GM21786 (cell line): ENCODE data around the gene ANAPC4.

Experiments
- ATAC-seq: cut with Tn5 transposase; IDR thresholded peaks from one replicate; pipeline ENCODE4 v1.9.1; 2021; ENCODE audit not compliant: unreplicated experiment

ANAPC4 gene

DNA sequence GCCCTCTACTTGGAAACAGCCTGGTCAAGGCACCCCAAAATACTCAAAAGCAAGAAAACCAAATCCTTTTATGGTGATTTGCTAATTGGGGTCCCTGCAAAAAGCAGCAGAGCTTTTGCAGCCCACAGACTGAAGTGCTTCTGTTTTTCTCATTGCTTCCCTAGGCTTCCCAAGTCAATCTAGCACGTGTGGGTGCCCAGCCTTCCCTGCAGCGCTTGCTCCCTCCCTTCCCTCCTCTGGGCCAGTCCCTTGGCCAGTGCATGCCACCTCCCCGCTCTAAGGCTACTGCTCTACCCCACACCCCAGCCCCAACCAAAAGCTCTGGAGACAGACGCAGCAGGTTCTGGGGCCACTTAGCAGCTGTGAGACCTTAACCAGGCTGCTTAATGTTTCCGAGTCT lies 53.6 kb downstream of the ANAPC4 start:
- ATAC-seq = no peak

DNA sequence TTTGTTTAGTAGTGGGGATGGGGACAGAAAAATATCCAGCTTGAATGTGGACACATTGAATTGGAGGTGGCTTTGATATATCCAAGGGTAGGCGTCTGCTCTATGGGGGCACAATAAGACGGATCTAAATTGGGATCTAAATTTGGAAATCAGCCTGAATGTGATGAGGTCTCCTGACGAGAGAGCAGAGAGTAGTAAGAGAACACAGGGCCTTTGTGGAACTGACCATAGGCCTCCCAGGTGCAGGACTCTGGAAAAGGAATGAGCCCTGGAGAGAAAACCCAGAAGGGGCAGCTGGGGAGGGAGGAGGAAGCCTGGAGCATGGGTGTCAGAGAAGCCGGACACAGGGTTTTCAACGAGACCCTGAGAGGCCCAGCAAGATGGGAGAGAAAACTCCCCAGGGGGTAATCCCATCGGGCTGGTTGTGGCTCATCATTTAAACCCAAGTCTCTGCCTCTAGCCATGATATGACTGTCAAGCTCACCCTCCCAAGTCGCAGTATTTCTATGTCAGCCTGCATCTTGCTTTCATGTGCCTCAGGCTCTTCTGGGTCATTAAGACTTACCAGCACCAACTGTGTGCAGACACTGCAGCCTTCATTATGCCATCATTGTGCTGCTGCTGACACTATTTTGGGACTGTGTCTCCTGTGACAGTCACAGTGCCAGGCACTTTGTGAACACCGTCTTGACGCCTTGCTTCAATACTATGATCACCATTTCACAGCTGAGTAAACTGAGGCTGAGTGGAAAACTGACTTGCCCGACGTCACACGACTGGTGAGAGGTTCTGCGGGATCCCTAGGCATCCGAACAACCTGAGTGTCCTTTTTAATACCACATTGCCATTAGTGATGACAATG lies 57.1 kb downstream of the ANAPC4 start:
- ATAC-seq = no peak

DNA sequence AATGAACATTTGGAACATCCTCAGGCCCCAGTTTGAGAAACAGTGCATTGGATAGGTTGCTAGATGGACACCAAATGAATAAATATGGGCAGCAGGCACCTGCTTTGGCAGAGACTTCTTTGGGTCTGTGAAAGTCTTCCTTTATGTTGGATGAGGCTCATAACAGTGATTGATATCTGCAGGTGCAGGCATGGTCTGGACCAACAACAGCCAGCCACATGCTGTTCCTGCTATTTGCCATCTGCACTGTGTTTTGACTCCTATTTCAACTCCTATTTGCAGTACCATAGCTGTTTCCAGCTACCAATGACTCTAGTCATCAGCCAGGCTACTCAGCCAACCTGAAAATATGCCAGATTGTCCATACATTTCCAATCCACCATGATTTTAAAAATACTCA lies 60.9 kb downstream of the ANAPC4 start:
- ATAC-seq = no peak

DNA sequence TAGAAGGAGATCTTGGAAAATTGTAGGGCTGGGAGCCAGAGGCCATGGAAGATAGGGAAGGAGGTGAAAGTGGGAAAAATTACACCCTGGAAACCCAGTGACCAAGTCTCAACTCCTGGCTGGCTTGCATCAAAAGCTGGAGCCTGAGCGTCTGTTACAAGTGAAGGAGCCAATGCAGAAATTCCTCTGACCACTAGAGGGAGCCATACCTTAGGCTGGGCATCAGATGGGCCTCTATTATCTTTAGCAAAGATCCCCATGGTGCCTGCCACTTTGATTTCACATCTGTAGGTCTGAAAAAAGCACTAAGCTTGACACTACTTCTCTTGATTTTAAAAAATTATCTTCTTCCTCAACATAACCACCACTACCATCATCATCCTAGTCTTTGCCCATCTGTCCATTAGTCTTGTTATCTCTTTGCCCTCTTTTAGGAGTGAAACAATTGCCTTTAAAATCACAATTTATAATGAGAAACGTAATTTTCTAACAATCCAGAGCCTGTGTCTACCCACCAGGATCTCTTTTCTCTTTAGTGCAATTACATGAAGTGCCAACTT lies 62.9 kb downstream of the ANAPC4 start:
- ATAC-seq = peak; percentile 83

DNA sequence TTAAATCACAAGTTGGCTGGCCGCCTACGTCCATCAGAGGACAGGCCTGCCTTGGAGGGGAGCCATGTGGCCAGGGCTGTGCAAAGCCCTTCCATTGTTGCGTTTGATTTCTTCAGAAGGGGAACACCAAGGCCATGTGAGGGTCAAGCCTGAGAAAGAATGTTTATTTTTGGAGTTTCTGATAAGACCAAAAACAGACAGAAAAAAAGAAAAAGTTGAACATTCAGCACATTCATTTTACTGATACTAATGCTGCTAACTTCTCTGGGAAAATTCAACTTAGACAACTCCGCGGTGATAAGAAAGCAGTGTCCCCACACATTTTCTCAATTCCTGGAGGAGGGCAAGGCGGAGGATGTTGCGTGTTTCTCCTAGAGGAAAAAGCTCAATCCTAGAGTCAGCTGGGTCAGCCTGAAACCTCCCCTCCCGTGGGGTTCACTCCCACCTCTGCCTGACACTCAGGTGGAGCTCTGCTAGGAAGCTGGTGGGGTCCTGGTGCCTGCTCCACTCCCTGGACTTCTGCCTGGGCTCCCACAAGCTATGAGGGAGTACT lies 63.5 kb downstream of the ANAPC4 start:
- ATAC-seq = no peak

DNA sequence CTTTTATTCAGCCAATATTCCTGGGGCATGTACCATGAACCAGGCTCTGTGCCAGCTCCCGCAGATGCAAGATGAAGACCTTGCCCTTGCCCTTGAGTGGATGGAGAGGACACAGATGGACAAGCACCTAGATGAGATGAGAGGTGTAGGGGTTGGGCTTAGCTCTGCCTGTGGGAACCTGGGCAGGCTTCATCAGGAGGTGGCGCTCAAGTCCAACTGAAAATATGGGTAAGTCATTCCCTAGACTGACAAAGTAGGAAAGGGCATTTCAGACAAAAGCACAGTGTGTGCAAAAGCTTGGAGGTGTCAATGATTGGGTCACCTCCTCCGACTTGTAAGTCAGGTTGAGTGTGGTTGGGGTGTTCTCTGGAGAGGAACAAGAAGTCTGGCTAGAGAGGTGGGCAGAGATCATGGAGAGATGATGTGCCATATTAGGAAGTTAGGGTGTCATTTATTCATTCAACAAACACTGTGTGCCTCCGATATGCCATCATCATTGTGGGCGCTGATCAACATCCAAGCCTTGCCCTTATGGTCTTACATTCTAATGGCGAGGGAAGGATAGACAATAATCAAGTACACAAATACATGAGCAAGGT lies 64.6 kb downstream of the ANAPC4 start:
- no peak for ATAC-seq

DNA sequence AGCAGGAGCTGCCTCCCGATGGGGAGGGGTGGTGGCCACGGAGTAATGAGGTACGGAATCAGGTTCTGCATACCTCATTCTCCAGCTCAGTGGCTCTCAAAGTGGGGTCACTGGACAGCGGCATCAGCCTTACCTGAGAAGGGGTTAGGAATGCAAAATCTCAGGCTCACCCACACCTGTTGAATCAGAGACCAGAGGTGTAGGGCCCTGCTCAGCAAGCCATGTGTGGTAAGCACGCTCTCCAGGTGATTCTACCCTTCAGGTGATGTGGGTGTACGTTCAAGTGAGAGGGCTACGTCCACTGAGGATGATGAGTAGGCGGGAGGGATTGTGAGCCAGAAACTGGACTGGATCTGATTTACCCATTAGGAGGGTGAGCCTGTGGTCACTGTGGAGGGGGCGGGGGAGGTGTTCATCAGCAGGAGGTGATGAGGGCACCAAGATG lies 65.8 kb downstream of the ANAPC4 start:
- no peak for ATAC-seq

DNA sequence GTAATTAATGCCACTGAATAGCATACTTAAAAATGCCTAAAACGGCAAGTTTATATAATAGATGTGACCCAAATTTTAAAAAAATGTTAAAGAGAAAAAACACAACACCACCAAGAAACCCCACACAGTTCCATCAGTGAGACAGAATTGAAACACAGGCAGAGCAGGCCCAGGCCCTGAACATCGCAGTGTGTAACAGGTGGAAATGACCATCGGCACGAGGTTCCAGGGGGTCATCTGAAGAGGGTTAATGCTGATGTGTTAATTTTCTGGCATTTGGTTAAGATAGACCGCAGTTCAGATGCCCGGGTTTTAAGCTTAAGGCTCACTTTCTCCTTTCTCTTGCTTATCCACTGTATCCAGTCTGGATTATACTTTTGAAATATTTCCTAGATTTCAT lies 66.8 kb downstream of the ANAPC4 start:
- ATAC-seq = no peak

DNA sequence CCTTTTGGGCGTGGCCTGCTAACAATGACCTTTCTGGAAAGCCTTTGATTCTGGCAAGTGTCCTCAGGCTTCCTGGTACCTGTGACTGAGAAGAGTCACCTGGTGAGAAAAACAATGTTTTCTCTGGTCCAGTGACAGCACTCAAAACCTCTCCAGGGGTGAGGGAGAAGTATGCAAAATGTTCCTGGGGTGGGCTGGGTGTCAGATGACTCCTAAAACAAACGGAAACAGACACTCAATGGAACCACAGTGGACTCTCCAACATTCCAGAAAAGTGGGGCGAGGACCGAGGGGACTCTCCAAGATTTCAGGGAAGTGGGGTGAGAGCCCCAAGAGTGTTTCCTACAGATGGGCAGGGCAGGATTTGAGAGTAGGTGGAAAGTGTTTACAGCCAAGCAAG lies 69.5 kb downstream of the ANAPC4 start:
- ATAC-seq = no peak

DNA sequence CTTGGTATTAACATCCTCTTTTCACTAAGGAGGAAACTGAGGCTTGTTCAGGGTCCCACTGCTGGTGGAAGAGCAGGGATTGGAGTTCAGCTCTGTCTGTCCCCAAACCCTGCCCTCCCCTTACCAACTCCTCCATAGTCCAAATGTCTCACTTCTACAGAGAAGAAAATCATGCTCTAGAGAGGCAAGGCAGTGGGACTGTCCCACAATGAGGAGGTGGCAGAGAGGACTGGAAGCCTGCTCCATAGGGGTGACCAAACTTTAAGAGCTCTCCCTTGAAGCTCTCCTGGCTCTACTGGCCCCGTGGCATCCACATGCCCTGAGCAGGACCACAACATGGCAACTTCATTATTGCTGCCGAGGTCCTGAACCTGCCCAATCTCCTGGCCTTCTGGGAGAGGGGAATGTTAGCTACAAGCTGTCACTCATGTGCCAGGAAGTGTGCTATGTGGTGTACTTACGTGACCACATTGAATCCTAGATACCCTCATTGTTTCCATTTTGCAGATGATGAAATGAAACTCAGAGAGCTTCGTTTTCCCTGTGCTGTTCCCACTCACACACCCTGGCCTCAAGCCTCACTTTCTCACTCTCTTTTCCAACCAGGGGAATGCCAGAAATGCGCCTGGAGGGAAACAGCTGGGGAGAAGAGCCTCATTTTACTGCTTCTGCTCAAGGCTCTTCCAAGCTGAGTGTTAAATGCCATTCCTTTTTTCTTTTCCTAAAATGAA lies 71.5 kb downstream of the ANAPC4 start:
- no peak for ATAC-seq

DNA sequence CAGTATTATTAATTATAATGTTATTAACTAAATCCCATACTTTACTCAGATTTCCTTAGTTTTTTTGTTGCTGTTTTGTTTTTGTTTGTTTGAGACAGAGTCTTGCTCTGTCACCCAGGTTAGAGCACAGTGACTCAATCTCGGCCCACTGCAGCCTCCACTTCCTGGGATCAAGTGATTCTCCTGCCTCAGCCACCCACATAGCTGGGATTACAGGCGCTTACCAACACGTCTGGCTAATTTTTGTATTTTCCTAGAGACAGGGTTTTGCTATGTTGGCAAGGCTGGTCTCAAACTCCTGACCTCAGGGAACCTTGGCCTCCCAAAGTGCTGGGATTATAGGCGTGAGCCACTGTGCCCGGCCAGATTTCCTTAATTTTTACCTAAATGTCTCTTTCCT lies 72.2 kb downstream of the ANAPC4 start:
- ATAC-seq = no peak

DNA sequence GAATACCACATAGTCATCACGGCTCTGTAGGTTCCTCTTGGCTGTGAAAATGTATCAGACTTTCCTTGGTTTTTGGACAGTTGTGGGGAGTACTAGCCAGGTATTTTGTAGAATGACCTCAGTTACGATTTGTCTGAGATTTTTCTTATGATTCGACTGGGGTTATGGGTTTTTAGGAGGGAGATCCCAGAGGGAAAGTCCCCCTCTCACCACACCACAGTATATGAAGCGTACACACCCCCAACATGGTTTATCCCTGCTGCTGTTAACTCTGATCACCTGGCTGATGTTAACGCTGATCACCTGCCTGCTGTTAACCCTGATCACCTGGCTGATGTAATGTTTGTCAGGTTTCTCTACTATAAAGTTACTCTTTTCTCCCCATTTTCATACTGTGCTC lies 72.6 kb downstream of the ANAPC4 start:
- ATAC-seq = no peak

DNA sequence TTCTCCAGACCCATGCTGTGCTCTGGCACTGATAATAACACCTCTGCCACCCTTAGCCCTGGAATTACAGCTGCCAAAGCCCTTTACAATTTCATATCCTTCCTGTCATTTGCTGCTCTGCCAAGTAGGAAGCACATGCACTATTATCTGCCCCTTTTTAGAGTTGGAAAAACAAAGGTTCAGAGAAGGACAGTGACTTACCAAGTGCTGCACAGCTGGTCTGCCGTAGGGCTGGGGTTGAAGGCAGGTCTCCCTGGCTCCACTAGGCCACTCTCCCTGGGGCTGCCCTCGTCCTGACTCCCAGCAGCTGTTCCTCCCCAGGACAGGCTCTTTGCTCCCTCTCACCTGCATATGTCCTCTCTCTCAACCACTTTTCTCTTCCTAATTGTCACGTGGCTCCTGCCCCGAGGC lies 73.4 kb downstream of the ANAPC4 start:
- no peak for ATAC-seq

DNA sequence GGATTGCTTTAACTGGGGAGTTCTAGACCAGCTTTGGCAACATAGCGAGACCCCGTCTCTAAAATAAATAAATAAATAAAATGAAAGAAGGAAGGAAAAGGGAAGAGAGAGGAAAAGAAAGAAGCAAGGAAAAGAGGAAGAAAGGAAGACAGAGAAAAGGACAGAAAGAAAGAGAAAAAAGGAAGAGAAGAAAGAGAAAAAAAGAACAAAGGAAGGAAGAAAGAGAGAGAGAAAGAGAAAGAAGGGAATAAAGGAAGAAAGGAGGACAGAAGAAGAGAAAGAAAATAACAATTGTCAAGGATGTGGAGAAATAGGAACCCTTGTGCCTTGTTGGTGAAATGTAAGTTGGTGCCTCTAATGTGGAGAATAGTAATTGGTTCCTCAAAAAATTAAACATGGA lies 74.6 kb downstream of the ANAPC4 start:
- no peak for ATAC-seq

DNA sequence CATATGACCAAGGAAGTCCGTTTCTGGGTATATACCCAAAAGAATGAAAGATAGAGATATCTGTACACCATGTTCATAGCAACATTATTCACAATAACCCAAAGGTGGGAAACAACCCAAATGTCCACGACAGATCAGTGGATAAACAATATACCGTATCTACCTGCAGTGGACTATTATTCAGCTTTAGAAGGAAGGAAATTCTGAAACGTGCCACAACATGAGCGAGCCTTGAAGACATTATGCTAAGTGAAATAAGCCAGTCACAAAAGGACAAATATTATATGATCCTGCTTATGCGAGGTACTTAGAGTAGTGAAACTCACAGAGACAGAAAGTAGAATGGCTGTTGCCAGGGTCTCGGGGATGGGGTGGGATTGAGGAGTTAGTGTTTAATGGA lies 75.0 kb downstream of the ANAPC4 start:
- ATAC-seq = no peak

DNA sequence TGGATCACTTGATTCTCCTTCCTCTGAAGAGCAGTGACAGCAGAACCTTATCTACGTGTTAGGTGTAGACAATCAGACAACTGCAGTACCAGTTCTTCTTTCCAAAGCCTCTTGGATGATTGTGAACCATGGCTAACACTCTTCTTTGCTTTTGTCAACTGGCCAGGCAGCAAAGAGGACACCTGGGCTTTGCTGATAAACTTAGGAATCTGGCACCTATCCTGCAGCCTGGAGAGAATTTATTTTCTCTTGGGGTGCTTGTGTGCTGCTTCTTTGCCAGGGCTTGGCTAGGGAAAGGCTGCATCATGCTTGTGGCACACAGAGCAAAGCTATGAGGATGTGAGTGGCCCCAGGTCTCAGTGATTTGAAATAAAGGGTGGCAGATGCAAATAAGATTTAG lies 77.4 kb downstream of the ANAPC4 start:
- ATAC-seq = no peak

DNA sequence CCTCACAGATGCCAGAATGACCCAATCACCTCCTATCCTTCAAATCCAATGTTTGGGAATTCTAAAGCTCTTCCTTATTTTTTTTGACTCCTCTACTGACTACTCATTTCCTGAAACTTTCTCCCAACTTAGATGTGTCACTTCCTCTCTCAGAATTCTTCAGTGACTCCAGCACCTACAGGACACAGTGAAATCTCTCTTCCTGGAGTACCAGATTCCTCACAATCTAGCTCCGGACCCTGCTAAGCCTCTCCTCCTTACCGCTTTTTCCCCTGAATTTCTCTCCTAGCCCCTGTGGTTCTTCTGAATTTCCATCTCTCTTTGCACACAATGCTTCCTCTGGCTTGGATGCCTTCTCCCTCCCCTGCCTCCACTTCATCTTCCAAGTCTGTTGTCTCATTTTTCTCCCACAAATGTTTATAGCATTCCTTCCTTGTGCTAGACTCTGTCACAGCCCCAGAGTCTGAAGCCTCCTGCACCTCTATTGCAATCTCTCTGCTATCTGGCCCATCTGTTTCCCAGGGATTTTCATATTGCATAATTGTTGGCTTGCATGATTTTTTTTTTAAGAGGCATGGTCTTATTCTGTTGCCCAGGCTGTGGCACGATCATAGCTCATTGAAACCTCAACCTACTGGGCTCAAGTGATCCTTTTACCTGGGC lies 80.1 kb downstream of the ANAPC4 start:
- ATAC-seq = no peak

DNA sequence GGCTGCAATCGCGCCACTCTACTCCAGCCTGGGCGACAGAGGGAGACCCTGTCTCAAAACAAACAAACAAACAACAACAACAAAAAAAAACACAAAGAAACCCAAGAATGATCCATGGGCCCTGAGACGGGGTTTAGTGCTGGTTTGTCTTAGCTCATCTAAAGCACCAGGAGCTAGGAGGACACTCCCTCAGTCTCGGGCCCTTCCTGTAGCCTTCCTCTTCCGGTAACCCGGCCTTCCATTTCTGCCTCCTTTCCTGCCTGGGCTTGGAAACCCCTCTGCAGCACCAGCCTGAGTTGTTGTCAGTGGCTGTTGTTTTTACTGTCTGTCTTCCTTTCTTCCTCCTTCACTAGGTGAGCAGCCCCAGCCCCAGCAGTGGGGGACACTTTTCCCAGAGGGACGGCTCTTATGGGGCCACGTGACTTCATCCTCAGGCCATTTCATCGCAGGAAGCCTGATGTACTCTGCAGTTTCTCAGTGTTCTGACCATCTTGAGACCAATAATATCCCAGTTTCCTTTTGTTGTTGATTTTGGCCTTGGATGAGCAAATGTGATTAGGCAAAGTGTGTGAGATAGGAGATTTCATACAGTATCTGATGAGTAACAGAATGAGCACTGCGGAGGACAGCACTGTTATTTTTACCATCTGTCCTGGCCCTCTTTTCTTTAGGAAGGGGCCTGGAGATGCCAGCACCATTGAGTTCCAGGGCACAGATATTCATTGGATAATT lies 90.1 kb downstream of the ANAPC4 start:
- ATAC-seq = no peak

DNA sequence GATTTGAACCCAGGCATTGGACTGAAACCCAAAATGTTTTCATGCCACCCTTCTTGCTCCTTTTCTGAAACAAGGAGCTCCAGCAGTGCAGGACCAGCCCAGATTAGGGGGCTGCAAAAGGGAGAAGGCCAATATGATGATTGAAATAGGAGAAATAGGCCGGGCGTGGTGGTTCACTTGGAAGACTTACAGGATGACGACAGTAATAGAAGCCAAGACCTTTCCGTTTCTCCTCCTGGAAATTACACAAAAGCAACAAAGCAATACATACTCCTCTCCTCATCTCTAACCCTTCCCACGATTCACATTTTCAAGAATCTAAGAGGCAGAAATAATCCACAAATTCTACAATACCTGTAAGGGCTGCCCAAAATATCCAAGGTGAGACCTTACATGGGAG lies 90.8 kb downstream of the ANAPC4 start:
- no peak for ATAC-seq
